ENCODE data around the gene ACOT11.

DNA sequence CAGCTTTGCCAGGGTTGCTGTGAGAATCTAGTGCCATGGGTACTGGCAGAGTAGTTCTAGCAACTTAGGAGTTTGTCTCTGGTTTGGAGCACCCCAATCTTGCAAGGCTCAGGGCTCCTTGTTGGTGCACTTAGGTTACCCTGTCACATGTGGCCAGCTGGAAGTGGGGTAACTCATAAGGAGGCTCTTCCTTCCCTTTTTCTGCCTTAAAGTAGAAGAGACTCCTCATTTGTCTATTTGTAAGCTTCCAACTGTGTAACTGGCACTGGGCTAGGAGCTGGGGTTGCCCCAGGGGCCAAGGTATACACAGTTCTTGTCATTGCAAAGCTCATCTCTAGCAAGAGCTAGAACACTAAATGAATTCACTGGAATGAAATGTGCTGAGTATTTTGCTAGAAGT is 104.1 kb downstream of the ACOT11 start:
- TF ChIP-seq POLR2AphosphoS5 (IDR thresholded peaks at IDR 0.05; ENCODE audit: low read depth, low read length): no peak
- TF ChIP-seq, protein P1, sequence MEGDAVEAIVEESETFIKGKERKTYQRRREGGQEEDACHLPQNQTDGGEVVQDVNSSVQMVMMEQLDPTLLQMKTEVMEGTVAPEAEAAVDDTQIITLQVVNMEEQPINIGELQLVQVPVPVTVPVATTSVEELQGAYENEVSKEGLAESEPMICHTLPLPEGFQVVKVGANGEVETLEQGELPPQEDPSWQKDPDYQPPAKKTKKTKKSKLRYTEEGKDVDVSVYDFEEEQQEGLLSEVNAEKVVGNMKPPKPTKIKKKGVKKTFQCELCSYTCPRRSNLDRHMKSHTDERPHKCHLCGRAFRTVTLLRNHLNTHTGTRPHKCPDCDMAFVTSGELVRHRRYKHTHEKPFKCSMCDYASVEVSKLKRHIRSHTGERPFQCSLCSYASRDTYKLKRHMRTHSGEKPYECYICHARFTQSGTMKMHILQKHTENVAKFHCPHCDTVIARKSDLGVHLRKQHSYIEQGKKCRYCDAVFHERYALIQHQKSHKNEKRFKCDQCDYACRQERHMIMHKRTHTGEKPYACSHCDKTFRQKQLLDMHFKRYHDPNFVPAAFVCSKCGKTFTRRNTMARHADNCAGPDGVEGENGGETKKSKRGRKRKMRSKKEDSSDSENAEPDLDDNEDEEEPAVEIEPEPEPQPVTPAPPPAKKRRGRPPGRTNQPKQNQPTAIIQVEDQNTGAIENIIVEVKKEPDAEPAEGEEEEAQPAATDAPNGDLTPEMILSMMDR (IDR thresholded peaks at IDR 0.05): no peak
- no peak for TF ChIP-seq SIN3A (IDR thresholded peaks at IDR 0.05; ENCODE audit: borderline replicate concordance, insufficient read depth, low read depth, low read length)
